Caki2 (cell line): ENCODE measurements around the gene IL7R. TPM values are rescaled to one million over a fixed set of nuclear protein-coding genes. Genes with fewer than 3 reads are reported as not detected.
A peak's percentile ranks its signal among the peaks of the same experiment; 100 is the strongest.
"Not testable (repeated sequence)": the region's sequence is repeated elsewhere in the genome, so short reads cannot be mapped to it uniquely, and the experiment has no call there.

ENCODE experiments used
- DNase-seq: peaks from one replicate; pipeline ENCODE4 v3.0.0-alpha.2; 2015; ENCODE audit warnings: low read depth
- in situ Hi-C: cut with HindIII; loops from 2 replicates; pipeline ENCODE4 v1.10.0; 2016; ENCODE audit warnings: low sequenced_read_pairs, low pct_unique_long_range_greater_than_20kb, mixed read lengths
- total RNA-seq: library from RNA; depleted of rRNA; stranded (reverse); fragments of >200 nt; shearing (Covaris generic); gene quantifications from 2 replicates; pipeline ENCODE4 v1.2.3, GENCODE V29; 2014; ENCODE audit warnings: low replicate concordance

Gene IL7R
- total RNA-seq, 1 experiment from 2014 or later: 0.07 TPM

DNA sequence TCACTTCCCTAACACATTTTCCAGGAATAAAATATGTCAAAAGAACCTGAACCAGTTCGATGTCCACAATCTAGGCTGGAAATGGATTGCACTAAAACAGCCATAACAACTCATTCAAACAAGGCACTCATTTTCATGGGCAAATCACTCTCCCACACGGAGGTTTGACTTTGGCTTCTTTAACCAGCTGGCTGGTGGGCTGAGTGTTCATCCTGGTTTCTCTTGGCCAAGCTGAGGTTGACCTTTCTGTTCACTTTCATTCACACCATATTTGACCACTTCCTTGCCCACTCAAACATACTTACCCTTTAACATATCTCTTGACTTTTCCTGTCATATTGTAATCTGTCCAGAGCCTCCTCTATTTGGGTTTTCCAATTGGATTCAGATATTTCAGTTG, 5.4 kb downstream of the IL7R start:
- in situ Hi-C loops: no loop called here

DNA sequence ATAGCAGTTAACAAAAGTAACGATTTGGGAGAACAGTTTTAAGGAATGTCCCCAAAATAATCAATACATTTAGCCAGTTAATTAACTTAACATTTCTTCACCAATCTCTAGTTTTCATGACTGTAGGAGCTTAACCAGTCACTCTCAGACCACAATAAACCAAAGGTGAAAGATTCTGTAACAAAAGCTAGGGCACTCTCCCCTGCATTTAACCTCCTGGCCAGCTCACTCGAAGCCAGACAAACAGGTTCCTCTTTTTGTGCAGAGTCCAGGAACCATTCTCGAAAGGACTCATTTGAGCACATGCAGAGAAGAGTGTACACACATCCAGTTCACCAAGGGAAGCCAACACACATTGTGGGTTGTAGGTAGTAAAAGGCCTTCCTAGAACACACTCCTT, 6.5 kb downstream of the IL7R start:
- in situ Hi-C loops: no loop called here
- DNase-seq: no peak

More for the DNA sequence above, 5.4 kb downstream of the IL7R start:
- DNase-seq: no peak

DNA sequence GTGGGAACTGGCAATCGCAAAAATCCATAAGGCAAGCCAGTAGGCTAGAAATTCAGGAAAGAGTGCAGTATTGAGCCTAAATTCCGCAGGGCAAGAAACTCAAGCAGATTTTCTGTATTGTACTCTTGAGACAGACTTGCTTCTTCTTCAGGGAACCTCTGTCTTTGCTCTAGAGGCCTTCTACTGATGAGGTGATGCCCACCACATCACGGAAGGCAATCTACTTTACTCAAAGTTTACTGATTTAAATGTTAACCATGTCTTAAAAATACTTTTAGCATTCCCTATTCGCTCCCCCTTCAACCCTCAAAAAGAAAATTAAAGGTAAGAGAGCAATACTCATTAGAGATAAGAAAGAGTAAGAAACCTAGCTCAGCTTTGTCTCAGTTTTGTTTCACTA, 11.3 kb downstream of the IL7R start:
- DNase-seq: no peak
- in situ Hi-C loops: no loop called here

DNA sequence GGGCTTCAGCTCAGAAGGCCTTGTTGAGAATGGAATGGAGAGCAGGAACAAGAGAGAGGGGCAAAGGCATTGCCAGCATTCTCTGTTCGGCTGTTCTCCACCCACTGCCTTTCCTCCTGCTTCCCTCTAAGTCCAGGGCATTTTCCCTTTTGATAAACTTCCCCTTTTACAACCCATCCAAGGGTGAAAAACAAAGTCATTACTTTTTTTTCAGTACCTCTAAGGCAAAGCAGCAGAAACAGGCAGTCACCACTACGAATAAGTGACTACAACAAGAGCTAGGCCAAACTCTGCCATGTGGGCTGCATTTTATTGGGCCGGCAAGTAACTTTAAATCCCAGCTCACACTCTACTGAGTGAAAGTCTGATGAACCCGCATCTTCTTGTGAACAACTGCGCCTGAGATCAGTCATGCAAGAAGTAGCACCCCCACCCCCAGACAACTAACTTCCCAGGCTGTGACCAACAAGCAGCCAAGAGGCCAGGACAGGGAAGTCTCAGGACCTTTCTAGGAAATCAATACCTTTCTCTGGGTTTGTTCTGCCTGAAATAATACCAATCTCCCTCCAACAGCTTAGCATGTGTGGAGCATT, 13.1 kb downstream of the IL7R start:
- in situ Hi-C loops: no loop called here

DNA sequence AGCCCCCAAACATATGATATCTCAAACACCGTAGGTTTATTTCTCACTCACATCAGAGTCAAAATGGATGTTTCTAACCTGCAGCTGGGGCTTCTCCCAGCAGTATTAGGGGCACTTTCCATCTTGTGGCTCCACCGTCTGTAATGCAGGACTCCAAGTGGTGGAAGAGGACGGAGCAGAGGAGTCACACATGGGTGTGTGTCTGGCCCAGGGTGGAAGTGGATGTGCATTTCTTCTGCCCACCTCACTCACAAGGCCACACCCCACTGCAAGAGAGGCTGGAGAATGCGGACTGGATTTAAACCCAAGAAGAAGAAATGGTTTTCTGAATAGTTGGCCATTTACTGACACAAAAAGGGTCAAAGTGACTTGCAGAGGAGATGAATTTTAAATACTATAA, 13.9 kb downstream of the IL7R start:
- in situ Hi-C loops: no loop called here
- DNase-seq: no peak

More for the DNA sequence above, 13.1 kb downstream of the IL7R start:
- no peak for DNase-seq

DNA sequence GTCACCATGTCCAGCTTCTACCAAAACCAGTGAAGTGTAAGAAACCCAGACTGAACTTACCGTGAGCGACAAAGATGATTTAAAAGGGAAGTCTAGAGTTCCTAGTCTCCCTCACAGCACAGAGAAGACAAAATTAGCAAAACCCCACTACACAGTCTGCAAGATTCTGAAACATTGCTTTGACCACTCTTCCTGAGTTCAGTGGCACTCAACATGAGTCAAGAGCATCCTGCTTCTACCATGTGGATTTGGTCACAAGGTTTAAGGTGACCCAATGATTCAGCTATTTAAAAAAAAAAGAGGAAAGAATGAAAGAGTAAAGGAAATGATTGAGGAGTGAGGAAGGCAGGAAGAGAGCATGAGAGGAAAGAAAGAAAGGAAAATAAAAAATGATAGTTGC, 19.8 kb downstream of the IL7R start:
- in situ Hi-C loops: no loop called here
- peak; percentile 25 for DNase-seq

DNA sequence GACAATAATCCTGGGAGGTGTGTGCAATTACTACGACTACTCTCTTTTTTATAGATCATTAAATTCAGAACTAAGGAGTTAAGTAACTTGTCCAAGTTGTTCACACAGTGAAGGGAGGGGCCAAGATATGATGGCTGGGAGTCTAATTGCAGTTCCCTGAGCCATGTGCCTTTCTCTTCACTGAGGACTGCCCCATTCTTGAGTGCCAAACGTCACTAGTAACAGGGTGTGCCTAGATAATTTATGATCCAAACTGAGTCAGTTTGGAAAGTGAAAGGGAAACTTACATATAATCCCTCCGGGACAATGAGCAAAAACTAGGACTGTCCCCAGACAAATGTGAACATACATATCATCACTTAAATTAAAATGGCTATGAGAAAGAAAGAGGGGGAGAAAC, 20.2 kb downstream of the IL7R start:
- peak; percentile 61 for DNase-seq
- in situ Hi-C loops: no loop called here

DNA sequence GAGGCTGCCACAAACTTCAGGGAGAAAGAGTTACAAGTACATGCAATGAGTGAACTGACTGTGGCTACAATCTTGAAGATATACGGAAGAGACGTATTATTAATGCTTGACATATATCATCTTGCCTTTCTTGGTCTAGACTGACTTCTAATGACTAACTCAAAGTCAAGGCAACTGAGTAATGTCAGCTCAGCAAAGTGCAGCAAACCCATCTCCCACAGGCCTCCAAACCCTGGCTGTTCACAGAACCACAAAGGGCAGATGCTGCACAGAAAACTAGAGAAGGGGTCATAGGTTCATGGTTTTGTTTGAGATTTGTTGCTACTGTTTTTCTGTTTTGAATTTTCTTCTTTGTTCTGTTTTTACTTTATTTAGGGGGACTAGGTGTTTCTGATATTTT, 21.0 kb downstream of the IL7R start:
- DNase-seq: no peak
- in situ Hi-C loops: no loop called here

DNA sequence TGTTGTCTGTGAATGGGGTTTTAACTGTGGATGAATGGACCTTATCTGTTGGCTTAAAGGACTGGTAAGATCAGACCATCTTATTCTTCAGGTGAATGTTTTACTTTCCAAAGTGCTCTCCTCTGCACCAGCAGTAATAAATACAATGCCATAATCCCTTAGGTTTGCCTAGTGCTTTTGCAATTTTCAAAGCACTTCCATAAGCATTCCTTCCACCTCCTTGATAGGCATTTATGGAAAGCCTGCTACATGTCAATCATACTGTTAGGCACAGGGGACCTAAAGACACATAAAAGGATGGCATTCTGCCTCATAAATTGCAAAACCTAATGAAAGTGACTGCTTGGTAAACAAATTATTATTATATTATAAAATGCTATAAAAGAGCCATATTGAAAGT, 21.4 kb downstream of the IL7R start:
- no peak for DNase-seq
- in situ Hi-C loops: no loop called here

DNA sequence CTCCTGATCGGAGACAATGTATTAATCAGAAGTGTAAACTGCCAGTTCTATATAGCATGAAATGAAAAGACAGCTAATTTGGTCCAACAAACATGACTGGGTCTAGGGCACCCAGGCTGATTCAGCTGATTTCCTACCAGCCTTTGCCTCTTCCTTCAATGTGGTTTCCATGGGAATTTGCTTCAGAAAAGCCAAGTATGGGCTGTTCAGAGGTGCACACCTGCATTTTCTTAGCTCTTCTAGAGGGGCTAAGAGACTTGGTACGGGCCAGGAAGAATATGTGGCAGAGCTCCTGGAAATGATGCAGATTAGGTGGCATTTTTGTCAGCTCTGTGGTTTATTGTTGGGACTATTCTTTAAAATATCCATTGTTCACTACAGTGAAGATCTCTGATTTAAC, 22.4 kb downstream of the IL7R start:
- DNase-seq: no peak
- in situ Hi-C loops: no loop called here

DNA sequence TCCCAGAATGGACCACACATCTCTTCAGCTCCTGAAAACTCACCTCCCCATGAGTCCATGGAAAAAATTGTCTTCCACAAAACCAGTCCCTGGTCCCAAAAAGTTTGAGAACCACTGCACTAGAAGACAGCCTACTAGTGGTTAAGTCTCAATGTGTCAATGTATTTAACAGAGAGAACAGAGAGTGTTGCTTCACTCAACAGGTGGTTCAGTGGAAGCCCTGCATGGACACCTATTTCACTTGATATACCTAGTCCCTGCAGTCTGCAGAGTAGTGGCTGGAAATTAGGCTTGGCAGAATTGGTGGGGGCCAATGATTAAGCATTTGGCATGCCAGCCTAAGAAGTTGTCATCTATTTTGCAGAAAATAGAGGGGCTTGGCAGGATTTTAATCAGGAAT, 23.0 kb downstream of the IL7R start:
- in situ Hi-C loops: no loop called here
- DNase-seq: no peak

DNA sequence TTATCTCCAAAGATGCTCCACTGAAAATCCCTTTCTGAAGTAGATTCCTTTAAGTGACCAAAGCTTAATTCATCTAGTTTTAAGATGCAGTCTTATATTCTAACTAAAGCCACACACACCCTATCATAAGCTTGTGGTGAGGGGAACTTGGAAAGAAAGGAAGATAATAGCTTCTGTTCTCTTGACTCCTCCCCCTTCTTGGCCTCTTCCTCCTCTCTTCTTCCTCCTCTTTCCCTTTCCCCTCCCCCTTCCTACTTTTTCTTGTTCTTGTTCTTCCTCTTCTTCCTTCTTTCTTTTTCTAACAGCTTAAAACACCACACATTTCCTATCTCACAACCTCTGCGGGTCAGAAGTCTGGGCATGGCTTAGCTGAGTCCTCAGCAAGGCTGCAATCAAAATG, 23.5 kb downstream of the IL7R start:
- in situ Hi-C loops: no loop called here
- DNase-seq: no peak

DNA sequence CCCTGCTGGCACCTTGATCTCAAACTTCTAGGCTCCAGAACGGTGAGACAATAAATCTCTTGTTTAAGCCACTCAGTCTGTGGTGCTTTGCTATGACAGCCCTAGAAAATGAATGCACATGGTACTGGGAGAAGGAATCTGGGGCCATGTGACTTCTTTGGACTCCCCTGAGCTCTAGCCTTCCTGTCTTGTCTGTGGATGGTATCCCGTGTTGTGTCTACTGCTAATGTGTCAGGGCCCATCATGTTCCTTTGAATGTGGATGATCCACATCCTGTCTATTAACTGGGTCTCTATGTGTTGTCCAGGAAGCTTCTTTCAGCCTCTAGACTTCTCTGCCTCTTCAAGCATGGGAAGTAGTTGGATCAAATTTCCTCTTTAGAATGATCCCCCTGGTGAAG, 25.1 kb downstream of the IL7R start:
- DNase-seq: no peak
- in situ Hi-C loops: no loop called here

DNA sequence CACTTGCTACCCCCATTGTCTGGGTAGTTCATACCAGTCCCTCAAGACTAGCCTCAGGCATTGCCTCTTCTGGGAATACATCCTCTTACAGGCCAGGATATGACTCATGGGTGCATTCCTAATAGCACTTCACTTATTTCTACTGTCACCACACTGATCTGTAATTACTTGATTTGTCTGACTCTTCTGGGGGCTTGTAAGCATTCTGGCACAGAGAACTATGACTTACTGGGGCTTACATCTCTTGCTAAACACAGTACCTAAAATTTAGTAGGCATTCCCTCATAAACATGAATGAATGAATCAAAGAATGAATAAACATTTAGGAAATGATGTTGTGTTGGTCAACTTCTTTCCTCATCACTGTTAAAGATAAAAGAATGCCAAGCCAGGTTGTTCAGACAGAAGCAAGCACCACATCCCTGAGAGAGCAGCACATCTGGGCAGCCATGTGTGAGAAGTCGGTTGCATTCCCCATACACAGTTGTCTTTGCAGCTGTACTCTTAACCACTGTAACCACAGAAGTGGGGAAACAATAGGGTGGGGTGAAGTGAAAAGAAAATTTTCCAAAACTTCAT, 27.6 kb downstream of the IL7R start:
- in situ Hi-C loops: no loop called here

DNA sequence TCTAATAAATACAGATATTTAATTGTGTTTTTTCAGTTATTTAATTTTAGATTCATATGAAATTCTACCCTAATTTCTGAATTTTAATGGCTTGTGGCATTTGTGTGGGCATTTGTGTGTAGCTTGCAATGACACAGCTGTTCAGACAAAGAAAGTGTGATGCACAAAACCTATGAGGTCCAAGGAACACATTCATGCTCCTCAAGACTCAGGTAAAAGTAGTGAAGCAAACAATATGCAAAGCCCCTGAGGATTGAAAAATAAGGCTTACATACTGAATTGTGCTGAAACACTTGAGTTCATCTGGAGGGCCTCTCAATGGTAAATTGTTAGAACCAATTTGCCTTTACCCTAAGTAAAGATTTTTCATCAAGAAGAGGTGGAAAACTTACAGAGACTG, 28.1 kb downstream of the IL7R start:
- in situ Hi-C loops: no loop called here
- DNase-seq: no peak

More for the DNA sequence above, 27.6 kb downstream of the IL7R start:
- DNase-seq: peak; percentile 29

DNA sequence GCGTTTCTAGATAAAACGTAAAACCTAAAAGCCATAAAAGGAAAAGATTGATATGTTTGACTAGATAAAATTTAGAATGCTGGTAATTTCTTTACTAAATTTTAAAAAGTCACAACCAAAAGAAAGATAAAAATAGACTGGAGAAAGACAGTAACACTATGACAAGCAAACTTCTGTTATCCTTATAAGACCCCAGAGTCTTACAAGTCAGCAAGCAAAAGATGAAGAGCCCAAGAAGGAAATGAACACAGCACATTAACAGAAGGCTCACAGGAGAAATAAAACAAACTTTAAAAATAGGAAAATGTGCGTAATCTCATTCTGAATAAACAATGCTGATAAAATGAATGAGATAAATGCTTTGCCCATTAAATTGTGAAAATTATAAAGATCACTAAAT, 29.7 kb downstream of the IL7R start:
- no peak for DNase-seq
- in situ Hi-C loops: no loop called here

DNA sequence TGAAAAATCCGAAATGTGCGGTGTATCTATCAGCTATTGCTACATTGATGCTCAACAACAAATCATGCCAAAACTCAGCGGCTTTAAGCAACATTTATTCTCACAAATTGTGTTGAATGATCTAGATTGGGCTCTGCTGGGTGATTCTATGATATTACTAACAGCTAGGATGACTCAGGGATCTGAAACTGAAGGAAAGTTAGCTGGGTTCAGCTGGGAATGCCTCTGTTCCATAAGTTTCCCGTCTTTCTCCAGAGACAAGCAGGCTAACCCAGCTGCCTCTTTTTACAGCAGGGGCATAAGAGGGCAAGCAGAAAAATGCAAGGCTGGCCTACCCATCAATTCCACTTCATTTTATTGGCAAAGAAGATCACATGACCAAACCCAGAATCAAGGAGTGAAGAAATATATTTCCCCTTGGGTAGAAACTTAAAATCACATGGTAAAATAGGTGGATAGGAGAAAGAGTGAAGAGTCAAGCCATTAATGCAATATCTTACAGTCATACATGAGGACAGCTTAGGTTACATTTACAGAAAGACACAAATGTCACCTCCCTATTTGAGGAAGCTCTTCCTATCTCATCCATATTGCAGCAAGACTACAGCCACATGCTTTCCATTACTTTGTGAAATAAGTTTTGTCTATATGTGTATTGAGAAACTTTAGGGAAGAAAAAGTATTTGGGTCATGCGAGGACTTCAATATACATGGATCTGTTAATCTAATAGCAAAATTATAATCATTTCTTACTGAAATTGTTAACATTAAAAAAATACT, 30.8 kb downstream of the IL7R start:
- no peak for DNase-seq
- in situ Hi-C loops: no loop called here

DNA sequence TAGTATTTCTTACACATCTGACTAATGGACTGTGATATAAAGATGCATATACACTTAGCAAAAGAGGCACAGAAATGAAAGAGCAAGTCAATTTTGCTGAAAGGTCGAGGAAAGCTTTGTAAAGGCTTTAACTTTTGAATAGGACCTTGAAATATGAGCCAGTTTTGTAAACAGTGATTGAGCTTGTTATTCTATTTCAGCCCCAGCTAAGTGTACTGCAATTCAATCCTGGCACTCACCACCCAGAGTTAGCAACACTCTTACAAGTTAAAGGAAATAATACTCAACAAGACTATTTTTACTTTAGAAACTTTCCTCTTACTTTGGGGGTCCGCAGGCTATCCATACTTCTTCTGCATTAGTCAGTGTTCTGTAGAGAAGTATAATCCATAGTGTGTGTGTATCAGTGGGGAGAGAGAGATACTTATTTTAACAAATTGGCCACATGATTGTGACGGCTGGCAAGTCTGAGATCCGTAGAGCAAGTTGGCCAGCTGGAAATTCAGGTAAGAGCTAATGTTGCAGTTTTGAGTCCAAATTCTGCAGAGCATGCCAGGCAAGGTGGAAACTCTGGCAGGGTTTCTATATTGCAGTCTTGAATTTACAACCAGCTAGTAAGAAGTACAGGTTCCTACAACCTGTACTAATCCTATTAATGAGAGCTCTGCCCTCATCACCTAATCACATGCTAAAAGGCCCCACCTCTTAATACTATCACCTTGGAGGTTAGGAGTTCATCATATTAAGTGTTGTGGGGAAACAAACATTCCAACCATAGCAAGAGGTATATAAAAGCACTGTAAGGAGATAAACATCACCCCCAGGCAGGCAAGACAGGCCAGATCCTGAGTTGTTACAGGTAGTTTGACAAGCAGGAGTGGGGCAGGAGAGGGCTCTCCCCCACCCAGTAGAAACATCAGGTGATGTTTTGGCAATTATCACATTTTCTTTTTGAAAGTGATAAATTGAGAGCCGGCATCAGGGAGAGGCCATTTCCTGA, 33.6 kb downstream of the IL7R start:
- in situ Hi-C loops: no loop called here
- DNase-seq: no peak

DNA sequence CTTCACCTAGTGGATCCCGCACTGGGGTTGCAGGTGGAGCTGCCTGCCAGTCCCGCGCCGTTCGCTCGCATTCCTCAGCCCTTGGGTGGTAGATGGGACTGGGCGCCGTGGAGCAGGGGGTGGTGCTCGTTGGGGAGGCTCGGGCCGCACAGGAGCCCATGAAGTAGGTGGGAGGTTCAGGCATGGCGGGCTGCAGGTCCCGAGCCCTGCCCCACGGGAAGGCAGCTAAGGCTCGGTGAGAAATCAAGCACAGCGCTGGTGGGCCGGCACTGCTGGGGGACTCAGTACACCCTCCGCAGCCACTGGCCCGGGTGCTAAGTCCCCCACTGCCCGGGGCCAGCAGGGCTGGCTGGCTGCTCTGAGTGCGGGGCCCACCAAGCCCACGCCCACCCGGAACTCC, 36.1 kb downstream of the IL7R start:
- DNase-seq, in situ Hi-C loops: not testable (repeated sequence)
